ENCODE results near the gene PPP1R26.

Gene PPP1R26

DNA sequence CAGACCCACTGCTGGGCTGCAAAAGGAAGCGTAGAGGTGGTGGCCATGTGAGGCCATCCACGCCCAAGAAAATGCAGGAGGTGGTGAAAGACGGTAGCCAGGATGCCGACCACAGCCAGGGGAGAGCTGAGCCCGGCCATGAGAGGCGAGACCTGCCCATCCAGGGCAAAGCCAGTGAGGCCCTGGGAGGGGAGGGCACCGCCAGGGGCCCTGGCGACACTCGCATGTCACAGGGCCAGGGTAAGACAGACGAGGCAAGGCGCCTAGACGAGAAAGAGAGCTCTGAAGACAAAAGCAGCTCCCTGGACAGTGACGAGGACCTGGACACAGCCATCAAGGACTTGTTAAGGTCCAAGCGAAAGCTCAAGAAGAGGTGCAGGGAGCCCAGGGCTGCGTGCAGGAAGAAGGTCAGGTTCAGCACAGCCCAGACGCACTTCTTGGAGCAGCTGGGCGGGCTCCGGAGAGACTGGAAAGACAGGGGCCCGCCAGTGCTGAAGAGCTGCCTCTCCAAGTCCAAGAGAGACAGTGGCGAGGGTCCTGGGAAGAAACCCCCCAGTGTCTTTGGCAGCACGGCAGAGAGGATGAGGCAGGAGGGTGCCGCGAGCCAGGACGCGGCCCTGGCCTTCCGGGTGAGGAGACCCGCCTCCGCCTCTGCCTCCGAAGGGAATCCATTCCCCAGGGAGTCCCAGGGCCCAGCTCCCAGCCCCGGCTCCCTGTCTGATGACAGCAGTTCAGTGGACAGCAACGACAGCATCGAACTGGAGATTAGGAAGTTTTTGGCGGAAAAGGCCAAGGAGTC is 6.9 kb downstream of the PPP1R26 start:
- no peak overlapping the region for H3K4me3 ChIP-seq (ENCODE audit: low read depth, low read length)

DNA sequence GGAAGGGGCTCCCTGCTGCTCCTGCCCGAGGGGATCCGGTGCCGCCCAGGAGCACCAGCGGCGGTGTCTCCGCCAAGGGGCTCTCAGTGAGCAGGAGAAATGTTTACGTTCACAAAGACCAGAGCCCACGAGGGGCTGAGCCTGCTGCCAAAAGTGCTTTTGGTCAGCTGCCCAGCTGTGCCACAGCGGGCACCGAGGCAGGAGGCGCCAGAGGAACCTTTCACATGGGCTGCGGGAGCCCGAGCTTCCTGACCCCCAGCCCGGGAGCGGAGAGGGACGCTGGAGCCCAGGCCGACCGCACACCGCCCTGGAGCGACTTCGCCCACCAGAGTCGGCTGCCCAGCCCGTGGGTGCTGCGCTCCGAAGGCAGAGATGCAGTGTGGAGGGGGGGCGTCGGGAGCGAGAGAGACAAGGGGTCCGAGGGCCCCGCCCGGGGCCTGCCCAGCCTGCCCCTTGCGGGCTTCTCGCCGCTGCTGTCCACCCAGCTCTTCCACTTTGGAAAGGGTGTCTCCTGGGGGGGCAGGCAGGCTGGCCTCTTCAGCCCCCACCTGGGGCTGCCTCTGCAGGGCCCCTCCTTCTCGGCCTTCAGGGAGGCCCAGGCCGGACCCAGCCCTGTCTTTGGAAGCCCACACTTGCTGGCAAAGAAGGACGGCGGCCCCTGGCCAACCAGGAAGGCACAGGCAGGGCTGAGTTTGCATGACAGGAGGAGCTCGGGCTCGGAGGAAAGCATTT is 7.9 kb downstream of the PPP1R26 start:
- H3K4me3 ChIP-seq (ENCODE audit: low read depth, low read length), result no peak overlapping the region

GRCh38 chr9:135488013-135488330 is 8.4 kb downstream of the PPP1R26 start:
- no peak overlapping the region for H3K4me3 ChIP-seq (ENCODE audit: low read depth, low read length)

GRCh38 chr9:135488527-135488926 is 8.9 kb downstream of the PPP1R26 start:
- H3K4me3 ChIP-seq (ENCODE audit: low read depth, low read length), result no peak overlapping the region

DNA sequence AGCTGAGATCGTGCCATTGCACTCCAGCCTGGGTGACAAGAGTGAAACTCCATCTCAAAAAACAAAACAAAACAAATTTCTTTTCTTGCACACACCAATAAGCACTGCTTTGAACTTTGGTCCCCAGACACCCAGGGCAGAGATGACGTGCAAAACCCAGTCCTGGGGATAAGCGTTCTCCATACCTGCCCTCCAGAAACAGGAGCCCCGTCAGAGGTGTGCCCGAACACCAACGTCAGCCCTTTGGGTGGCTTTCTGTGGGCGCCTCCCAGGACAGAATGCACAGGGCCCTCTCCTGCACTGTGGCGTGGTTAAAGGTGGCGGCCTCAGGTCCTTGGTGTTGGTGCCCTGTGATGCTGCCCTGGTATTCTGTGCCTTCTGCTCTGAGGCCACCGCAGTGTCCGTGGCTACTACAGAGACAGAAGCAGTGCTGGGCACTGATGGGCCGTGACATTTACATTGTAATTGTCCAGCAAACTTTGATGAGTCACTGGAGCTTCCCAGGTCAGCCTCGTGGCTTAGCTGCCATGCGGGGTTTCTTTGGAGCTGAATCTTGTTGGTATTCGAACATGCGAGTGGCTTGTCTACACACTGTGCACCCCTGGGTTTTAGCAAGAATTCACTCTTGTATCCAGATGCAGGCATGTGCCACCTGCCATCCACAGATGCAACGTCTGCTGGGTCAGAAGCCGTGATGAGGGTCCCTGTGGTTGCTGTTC is 9.8 kb downstream of the PPP1R26 start:
- H3K4me3 ChIP-seq (ENCODE audit: low read depth, low read length), result no peak overlapping the region

GRCh38 chr9:135490166-135490870 is 10.7 kb downstream of the PPP1R26 start:
- H3K4me3 ChIP-seq (ENCODE audit: low read depth, low read length), result no peak overlapping the region

- H3K4me3 ChIP-seq (ENCODE audit: low read depth, low read length), result no peak overlapping the region
Observed at GRCh38 chr9:135490980-135491464, 11.4 kb downstream of the PPP1R26 start.

DNA sequence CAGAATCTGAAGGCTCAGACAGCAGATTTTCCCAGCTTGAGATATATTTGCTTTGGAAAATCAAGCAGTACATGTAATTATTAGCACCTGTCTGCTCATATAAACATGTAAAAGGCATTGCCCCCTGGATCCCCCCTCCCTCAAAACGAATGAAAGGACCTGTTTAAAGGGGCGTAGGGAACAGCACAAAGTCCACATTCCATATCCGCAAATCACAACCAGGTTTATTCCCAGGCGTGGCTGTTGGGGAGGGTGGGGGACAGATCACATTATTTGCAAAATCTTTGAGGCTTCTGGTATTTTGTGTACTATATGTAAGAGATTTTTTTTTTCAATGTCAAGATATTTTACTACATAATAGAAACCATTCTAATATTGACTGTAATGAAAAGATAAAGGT is 12.2 kb downstream of the PPP1R26 start:
- no peak overlapping the region for H3K4me3 ChIP-seq (ENCODE audit: low read depth, low read length)

GRCh38 chr9:135492886-135493669 is 13.5 kb downstream of the PPP1R26 start:
- no peak overlapping the region for H3K4me3 ChIP-seq (ENCODE audit: low read depth, low read length)

GRCh38 chr9:135494791-135495559 is 15.4 kb downstream of the PPP1R26 start:
- H3K4me3 ChIP-seq (ENCODE audit: low read depth, low read length), result no peak overlapping the region

- no peak overlapping the region for H3K4me3 ChIP-seq (ENCODE audit: low read depth, low read length)
Observed at GRCh38 chr9:135498381-135499126, 19.0 kb downstream of the PPP1R26 start.

GRCh38 chr9:135499326-135500070 is 19.9 kb downstream of the PPP1R26 start:
- peak overlapping the region; percentile 73 for H3K4me3 ChIP-seq (ENCODE audit: low read depth, low read length)

GRCh38 chr9:135500071-135500524 is 20.5 kb downstream of the PPP1R26 start:
- peak overlapping the region; percentile 73 for H3K4me3 ChIP-seq (ENCODE audit: low read depth, low read length)

- peak within 1 kb of the TSS; percentile 73 for H3K4me3 ChIP-seq (ENCODE audit: low read depth, low read length)
Observed at GRCh38 chr9:135500525-135501260, 21.1 kb downstream of the PPP1R26 start, which contains the start of gene MRPS2. TSS of gene MRPS2 (plus strand) at chr9:135500682. CDS start at chr9:135500711, 29 bp downstream.

DNA sequence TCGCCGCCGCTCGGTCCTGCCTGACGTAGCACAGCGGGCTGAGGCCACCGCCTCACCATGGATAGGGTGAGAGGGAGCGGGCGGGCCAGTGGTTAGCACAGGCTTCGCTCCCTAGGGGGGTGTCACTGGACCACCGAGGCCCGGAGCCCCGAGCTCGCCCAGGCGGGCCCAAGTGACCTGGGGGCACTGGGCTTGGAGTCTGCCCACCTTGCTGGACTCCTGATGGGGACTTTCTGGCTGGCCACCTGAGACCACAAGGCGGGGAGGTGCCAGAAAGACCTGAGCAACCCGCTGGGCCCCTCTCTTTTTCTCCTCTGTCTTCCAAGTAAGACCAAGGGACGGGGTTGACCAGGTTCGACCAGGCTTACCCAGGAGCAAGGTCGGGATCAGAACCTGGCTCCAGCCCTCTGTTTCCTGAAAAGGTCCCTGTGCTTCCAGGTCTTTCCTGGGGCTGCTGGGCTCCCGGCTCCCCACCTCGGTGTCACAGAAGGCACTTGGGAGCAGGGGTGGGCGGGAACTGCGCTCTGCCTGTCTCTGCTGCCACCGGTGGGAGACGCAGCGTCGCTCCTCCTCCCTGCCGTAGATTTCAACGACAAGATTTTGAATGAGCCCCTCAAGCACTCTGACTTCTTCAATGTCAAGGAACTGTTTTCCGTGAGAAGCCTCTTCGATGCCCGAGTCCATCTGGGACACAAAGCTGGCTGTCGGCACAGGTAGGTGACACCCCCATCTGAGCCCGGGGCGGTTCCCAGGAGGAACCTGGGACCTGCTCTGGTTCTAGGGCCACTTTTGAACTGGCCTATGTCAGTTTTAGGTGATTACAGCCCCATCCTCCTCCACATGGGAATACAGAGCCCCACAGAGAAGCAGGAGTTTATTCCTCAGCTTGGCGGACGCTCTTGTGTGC is 21.9 kb downstream of the PPP1R26 start:
- H3K4me3 ChIP-seq (ENCODE audit: low read depth, low read length), result peak overlapping the region; percentile 73
